DOHH2 (cell line): ENCODE data around the gene POLN.

Experiments used
- H3F3A ChIP-seq: fragments of 200-600 bp; sonication (generic), shearing (Covaris generic); 2 replicates; pipeline ENCODE4 v1.6.0; 2016; ENCODE audit warnings: antibody characterized with exemption, mild to moderate bottlenecking; ENCODE audit not compliant: control insufficient read depth, insufficient read depth
- H3K27ac ChIP-seq: fragments of 200-600 bp; sonication (generic); 2 replicates; pipeline ENCODE4 v1.5.1; 2014; ENCODE audit warnings: low read depth, mild to moderate bottlenecking, low read length, moderate library complexity
- H3K27me3 ChIP-seq: fragments of 200-600 bp; sonication (generic); 2 replicates; pipeline ENCODE4 v1.6.1; 2014; ENCODE audit warnings: mild to moderate bottlenecking, low read length, mixed read lengths; ENCODE audit not compliant: control insufficient read depth
- H3K36me3 ChIP-seq: fragments of 200-600 bp; sonication (generic); 2 replicates; pipeline ENCODE4 v1.6.1; 2014; ENCODE audit warnings: mild to moderate bottlenecking, low read length, moderate library complexity, mixed read lengths; ENCODE audit not compliant: control insufficient read depth
- H3K4me1 ChIP-seq: fragments of 200-600 bp; sonication (generic); 2 replicates; pipeline ENCODE4 v1.6.1; 2014; ENCODE audit warnings: mild to moderate bottlenecking, low read length, mixed read lengths; ENCODE audit not compliant: control insufficient read depth
- H3K4me2 ChIP-seq: fragments of 200-600 bp; sonication (generic); 2 replicates; pipeline ENCODE4 v1.6.0; 2014; ENCODE audit warnings: mild to moderate bottlenecking, low read length, moderate library complexity
- H3K4me3 ChIP-seq: fragments of 200-600 bp; sonication (generic); 2 replicates; pipeline ENCODE4 v1.5.1; 2014; ENCODE audit warnings: mild to moderate bottlenecking, low read length, mixed read lengths
- H3K79me2 ChIP-seq: fragments of 200-600 bp; sonication (generic); 2 replicates; pipeline ENCODE4 v1.6.1; 2014; ENCODE audit warnings: mild to moderate bottlenecking, low read length, mixed read lengths; ENCODE audit not compliant: control insufficient read depth
- H3K9me2 ChIP-seq: fragments of 200-600 bp; sonication (generic); replicated peaks from 2 replicates; pipeline ENCODE4 v1.6.1; 2014; ENCODE audit warnings: mild to moderate bottlenecking, low read length, mixed read lengths; ENCODE audit not compliant: control insufficient read depth
- H3K9me3 ChIP-seq: fragments of 200-600 bp; sonication (generic); 2 replicates; pipeline ENCODE4 v1.6.1; 2014; ENCODE audit warnings: antibody characterized with exemption, low read length, mixed read lengths; ENCODE audit not compliant: control insufficient read depth, insufficient read depth
- H4K20me1 ChIP-seq: fragments of 200-600 bp; sonication (generic); 2 replicates; pipeline ENCODE4 v1.6.0; 2014; ENCODE audit warnings: low read depth, mild to moderate bottlenecking, antibody characterized with exemption, low read length, moderate library complexity; ENCODE audit not compliant: control insufficient read depth, insufficient read depth
- EZH2phosphoT487 ChIP-seq: fragments of 200-600 bp; sonication (generic); IDR thresholded peaks from 2 replicates; pipeline ENCODE4 v1.6.1; 2017; ENCODE audit warnings: borderline replicate concordance, mild to moderate bottlenecking, antibody characterized with exemption, low read length, moderate library complexity, mixed read lengths
- TF ChIP-seq, protein P1 (sequence below): fragments of 200-600 bp; sonication (generic); IDR thresholded peaks from one replicate; pipeline ENCODE4 v1.5.1; 2014; ENCODE audit warnings: antibody characterized with exemption, mild to moderate bottlenecking, low read depth, low read length; ENCODE audit not compliant: poor library complexity, severe bottlenecking

Gene POLN

DNA sequence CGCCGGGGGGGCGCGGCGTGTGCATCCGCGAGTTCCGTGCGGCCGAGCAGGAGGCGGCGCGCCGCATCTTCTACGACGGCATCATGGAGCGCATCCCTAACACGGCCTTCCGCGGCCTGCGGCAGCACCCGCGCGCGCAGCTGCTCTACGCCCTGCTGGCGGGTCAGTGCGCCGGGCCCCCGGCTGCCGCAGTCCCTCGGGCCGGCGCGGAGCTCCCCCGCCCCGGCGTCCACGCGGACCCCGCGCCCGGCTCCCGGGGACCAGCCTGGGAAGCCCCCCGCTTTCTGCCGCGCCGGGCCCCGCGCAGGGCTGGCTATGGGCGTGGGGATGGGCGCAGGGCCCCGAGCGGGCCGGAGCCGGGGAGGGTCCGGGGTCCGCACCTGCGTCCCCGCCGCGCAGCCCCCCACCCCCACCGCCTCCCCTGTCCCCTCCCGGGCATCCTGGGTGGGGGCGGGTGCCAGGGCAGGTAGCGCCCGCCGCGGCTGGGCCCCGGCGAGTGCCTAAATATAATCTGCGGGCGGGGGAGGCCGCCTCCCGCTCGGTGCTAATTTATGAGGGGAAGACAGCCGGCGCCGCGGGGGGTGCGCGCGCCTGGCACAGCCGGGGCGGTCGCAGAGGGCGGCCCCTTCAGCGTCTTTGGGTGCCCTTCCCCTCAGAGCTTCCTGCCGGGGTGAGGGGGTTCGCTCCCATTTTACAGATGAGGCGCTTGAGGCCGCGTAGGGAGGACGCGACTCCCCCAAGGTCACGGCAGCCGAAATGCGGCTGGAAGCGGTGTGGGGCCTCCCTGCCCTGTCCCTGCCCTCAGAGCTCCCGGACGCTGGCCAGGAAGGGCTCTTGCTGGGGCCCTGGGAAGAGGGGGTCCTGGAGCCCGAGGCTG, 182.0 kb downstream of the POLN start:
- Histone ChIP-seq H3K79me2 (no peaks in the 10 kb centered on the region), H3K36me3 (no peaks in the 10 kb centered on the region), H4K20me1 (no peaks in the 10 kb centered on the region), H3K27ac (no peak overlapping the region), H3K27me3 (peaks cover 10% of the 10 kb centered on the region), H3K4me3 (no peak overlapping the region), H3F3A (no peaks in the 10 kb centered on the region), H3K4me2 (no peak overlapping the region), H3K4me1 (no peaks in the 10 kb centered on the region), H3K9me2 (no peaks in the 10 kb centered on the region), H3K9me3 (no peaks in the 10 kb centered on the region)
- TF ChIP-seq EZH2phosphoT487 = no peak
- TF ChIP-seq, protein P1, sequence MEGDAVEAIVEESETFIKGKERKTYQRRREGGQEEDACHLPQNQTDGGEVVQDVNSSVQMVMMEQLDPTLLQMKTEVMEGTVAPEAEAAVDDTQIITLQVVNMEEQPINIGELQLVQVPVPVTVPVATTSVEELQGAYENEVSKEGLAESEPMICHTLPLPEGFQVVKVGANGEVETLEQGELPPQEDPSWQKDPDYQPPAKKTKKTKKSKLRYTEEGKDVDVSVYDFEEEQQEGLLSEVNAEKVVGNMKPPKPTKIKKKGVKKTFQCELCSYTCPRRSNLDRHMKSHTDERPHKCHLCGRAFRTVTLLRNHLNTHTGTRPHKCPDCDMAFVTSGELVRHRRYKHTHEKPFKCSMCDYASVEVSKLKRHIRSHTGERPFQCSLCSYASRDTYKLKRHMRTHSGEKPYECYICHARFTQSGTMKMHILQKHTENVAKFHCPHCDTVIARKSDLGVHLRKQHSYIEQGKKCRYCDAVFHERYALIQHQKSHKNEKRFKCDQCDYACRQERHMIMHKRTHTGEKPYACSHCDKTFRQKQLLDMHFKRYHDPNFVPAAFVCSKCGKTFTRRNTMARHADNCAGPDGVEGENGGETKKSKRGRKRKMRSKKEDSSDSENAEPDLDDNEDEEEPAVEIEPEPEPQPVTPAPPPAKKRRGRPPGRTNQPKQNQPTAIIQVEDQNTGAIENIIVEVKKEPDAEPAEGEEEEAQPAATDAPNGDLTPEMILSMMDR = no peak

DNA sequence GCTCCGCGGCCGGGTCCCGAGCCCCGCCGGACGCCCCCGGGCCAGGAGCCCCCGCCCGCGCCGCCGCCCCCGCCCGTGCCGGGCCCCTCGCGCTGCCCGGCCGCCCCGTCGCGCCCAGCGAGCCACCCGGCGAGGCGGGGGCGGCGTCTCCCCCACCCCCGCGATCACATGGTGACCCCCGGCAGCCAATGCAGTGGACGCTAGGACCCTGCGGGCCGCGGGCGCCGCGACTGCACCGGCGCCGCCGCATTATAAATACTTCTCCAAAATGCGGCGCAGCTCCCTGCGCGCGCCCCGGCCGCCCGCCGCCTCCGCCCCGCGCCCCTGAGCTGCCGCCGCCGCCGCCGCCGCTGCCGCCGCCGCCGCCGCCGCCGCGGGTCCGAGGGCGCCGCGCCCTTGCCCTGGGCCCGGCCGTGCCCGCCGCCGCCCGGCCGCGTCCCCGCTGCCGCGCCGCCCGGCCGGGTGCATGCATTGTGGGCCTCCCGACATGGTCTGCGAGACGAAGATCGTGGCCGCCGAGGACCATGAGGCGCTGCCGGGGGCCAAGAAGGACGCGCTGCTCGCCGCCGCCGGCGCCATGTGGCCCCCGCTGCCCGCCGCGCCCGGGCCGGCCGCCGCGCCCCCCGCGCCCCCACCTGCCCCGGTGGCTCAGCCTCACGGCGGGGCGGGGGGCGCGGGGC, 182.7 kb downstream of the POLN start, which contains the start of gene NAT8L:
Gene NAT8L, plus strand, starts transcription at position 282 of the 680 bp plus-strand sequence. Its CDS starts 185 bp downstream, at position 467.
- Histone ChIP-seq H3K27me3 (peaks cover 10% of the 10 kb centered on the region), H3K79me2 (no peaks in the 10 kb centered on the region), H3F3A (no peaks in the 10 kb centered on the region), H3K27ac (no peak within 1 kb of the TSS), H3K9me3 (no peaks in the 10 kb centered on the region), H3K4me3 (no peak within 1 kb of the TSS), H3K4me1 (no peaks in the 10 kb centered on the region), H3K36me3 (no peaks in the 10 kb centered on the region), H4K20me1 (no peaks in the 10 kb centered on the region), H3K9me2 (no peaks in the 10 kb centered on the region), H3K4me2 (no peak within 1 kb of the TSS)
- no peak for TF ChIP-seq EZH2phosphoT487
- TF ChIP-seq, protein P1 = no peak

DNA sequence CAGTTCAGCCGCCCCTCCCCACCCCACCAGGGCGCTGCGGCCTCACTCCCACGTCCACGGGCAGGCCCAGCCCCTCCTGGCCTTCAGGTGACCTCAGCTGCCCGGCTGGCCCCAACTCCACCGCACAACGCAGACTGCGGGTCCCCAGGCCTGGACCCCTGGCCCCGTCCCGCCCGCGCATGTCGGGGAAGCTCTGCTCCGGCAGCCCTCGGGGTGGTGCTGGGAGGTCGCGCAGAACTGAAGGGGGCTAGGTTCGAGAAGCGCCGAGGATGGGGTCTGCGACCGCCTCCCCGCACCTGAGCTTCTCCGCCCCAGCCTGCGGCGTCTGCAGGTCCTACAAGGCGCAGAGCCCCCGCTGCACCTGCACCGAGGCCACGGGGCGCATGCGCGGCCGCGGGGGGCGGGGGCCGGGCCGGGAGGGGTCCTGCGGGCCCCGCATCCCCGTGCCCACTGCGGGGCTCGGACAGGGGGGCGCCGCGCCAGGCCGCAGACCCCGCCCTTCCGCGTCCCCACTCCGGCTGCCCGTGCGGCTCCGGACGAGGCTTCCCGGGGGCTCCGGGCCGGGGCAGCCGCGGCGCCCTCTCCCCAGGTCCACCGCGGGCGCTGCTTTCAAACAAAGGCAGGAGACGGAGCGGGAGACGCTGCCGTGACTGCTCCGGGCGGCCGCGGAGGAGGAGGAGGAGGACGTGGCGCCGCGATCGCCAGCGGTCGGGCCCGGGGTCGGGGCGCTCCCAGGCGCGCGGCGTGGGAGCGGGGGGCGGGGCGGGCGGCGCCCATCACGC, 183.5 kb downstream of the POLN start:
- peaks cover 10% of the 10 kb centered on the region for H3K27me3 ChIP-seq
- no peak overlapping the region for H3K4me2 ChIP-seq

More for the DNA sequence above, 183.5 kb downstream of the POLN start:
- no peaks in the 10 kb centered on the region for H3K4me1 ChIP-seq
- H3K9me2 ChIP-seq = no peaks in the 10 kb centered on the region
- H3K36me3 ChIP-seq = no peaks in the 10 kb centered on the region
- H3K4me3 ChIP-seq = no peak overlapping the region
- H3K79me2 ChIP-seq = no peaks in the 10 kb centered on the region
- no peaks in the 10 kb centered on the region for H3F3A ChIP-seq
- H4K20me1 ChIP-seq = no peaks in the 10 kb centered on the region
- TF ChIP-seq, protein P1 = no peak
- TF ChIP-seq EZH2phosphoT487 = no peak
- no peak overlapping the region for H3K27ac ChIP-seq
- H3K9me3 ChIP-seq = no peaks in the 10 kb centered on the region
